Trophoblast cell (in vitro differentiated cells and primary cell): Measurements from ENCODE around the gene DARS2.

Source experiments
- DNase-seq, 2 donors: peaks; one replicate each; pipeline ENCODE4 v3.0.0-alpha.2; 2016
- H2AFZ ChIP-seq: 2 replicates; pipeline ENCODE4 v1.6.1; 2013; ENCODE audit warnings: low read length, moderate library complexity, mild to moderate bottlenecking; ENCODE audit not compliant: insufficient read depth, poor library complexity
- H2AK5ac ChIP-seq: 2 replicates; pipeline ENCODE4 v1.6.1; 2013; ENCODE audit warnings: mild to moderate bottlenecking, low read length
- H2BK120ac ChIP-seq: 2 replicates; pipeline ENCODE4 v1.6.1; 2013; ENCODE audit warnings: low read length, mild to moderate bottlenecking, moderate library complexity; ENCODE audit not compliant: insufficient read depth, poor library complexity
- H2BK12ac ChIP-seq: 2 replicates; pipeline ENCODE4 v1.6.1; 2013; ENCODE audit warnings: mild to moderate bottlenecking, low read length, moderate library complexity
- H2BK5ac ChIP-seq: 2 replicates; pipeline ENCODE4 v1.6.1; 2013; ENCODE audit warnings: low read length, low read depth, moderate library complexity, mild to moderate bottlenecking; ENCODE audit not compliant: poor library complexity
- H3K14ac ChIP-seq: 2 replicates; pipeline ENCODE4 v1.6.1; 2013; ENCODE audit warnings: mild to moderate bottlenecking, low read length
- H3K18ac ChIP-seq: 2 replicates; pipeline ENCODE4 v1.6.1; 2013; ENCODE audit warnings: mild to moderate bottlenecking, low read length
- H3K23ac ChIP-seq: 2 replicates; pipeline ENCODE4 v1.6.1; 2013; ENCODE audit warnings: low read length
- H3K27ac ChIP-seq: 2 replicates; pipeline ENCODE4 v1.5.1; 2013; ENCODE audit warnings: low read depth, mild to moderate bottlenecking, inconsistent platforms, low read length, moderate library complexity
- H3K27me3 ChIP-seq: 2 replicates; pipeline ENCODE4 v1.6.1; 2013; ENCODE audit warnings: inconsistent platforms, mild to moderate bottlenecking, low read length, moderate library complexity; ENCODE audit not compliant: insufficient read depth
- H3K36me3 ChIP-seq, 2 experiments: 1 replicate in 1 of 2; 2 replicates in 1 of 2; pipeline ENCODE4 v1.6.1; 2013; ENCODE audit warnings: low read length in 2 of 2, mild to moderate bottlenecking in 2 of 2, moderate library complexity in 1 of 2; ENCODE audit not compliant: insufficient read depth in 2 of 2, control insufficient read depth in 1 of 2
- H3K4ac ChIP-seq: 2 replicates; pipeline ENCODE4 v1.6.1; 2013; ENCODE audit warnings: low read depth, mild to moderate bottlenecking, low read length, moderate library complexity
- H3K4me1 ChIP-seq, 2 experiments: 1 replicate in 1 of 2; 2 replicates in 1 of 2; pipeline ENCODE4 v1.6.1; 2013; ENCODE audit warnings: low read length in 2 of 2, mild to moderate bottlenecking in 2 of 2, moderate library complexity in 1 of 2; ENCODE audit not compliant: insufficient read depth in 2 of 2, control insufficient read depth in 1 of 2
- H3K4me2 ChIP-seq: 2 replicates; pipeline ENCODE4 v1.6.1; 2013; ENCODE audit warnings: inconsistent platforms, mild to moderate bottlenecking, low read length, moderate library complexity
- H3K4me3 ChIP-seq: 2 replicates; pipeline ENCODE4 v1.5.1; 2013; ENCODE audit warnings: mild to moderate bottlenecking, low read depth, low read length, inconsistent platforms
- H3K79me1 ChIP-seq: one replicate; pipeline ENCODE4 v1.6.1; 2013; ENCODE audit warnings: low read length
- H3K79me2 ChIP-seq: 2 replicates; pipeline ENCODE4 v1.6.1; 2013; ENCODE audit warnings: low read length, mild to moderate bottlenecking; ENCODE audit not compliant: control insufficient read depth, insufficient read depth, poor library complexity
- H3K9ac ChIP-seq: 2 replicates; pipeline ENCODE4 v1.6.1; 2013; ENCODE audit warnings: mild to moderate bottlenecking, low read length
- H3K9me3 ChIP-seq: 2 replicates; pipeline ENCODE4 v1.6.1; 2013; ENCODE audit warnings: low read depth, mild to moderate bottlenecking, control low read depth, inconsistent platforms, low read length; ENCODE audit not compliant: insufficient read depth
- H4K12ac ChIP-seq: 2 replicates; pipeline ENCODE4 v1.6.1; 2013; ENCODE audit warnings: low read depth, mild to moderate bottlenecking, low read length, moderate library complexity
- H4K8ac ChIP-seq: 2 replicates; pipeline ENCODE4 v1.6.1; 2013; ENCODE audit warnings: low read depth, mild to moderate bottlenecking, low read length, moderate library complexity
- H4K91ac ChIP-seq: one replicate; pipeline ENCODE4 v1.6.1; 2013; ENCODE audit warnings: low read depth, mild to moderate bottlenecking, low read length, moderate library complexity
- WGBS: extraction: QIAGEN DNeasy Blood & Tissue Kit; methylation state at CpG from one replicate; pipeline ENCODE4 v1.1.7; 2013; ENCODE audit warnings: missing lambda C conversion rate; ENCODE audit not compliant: insufficient read length, insufficient coverage; ENCODE audit errors: extremely low coverage; 5-methylcytosine and 5-hydroxymethylcytosine counted together

DARS2 gene

DNA sequence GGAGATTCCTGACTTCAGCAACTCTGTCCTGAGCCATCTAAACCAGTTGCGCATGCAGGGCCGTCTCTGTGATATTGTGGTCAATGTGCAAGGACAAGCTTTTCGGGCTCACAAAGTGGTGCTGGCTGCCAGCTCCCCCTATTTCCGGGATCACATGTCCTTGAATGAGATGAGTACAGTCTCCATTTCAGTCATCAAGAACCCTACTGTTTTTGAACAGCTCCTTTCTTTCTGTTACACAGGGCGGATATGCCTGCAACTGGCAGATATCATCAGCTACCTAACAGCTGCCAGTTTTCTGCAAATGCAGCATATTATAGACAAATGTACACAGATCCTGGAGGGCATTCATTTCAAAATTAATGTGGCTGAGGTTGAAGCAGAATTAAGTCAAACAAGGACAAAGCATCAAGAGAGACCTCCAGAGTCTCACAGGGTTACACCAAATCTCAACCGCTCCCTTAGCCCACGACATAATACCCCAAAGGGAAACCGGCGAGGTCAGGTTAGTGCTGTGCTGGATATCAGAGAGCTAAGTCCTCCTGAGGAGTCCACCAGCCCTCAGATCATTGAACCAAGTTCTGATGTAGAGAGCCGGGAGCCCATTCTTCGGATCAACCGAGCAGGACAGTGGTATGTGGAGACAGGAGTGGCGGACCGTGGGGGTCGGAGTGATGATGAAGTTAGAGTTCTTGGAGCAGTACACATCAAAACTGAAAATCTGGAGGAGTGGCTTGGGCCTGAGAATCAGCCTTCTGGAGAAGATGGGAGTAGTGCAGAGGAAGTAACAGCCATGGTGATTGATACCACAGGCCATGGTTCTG, 46.0 kb downstream of the DARS2 start:
- no peak for DNase-seq
- peaks cover 12% of the 10 kb centered on the region for H3K79me2 ChIP-seq
- no CpG with 5 or more reads among the region's 15 CpGs for WGBS
- H3K4me1 ChIP-seq = no peaks in the 10 kb centered on the region
- H2AFZ ChIP-seq = no peak overlapping the region
- no peak overlapping the region for H3K23ac ChIP-seq
- no peak overlapping the region for H2AK5ac ChIP-seq
- H3K27me3 ChIP-seq = no peaks in the 10 kb centered on the region
- no peak overlapping the region for H3K18ac ChIP-seq
- no peak overlapping the region for H3K4me2 ChIP-seq
- no peak overlapping the region for H2BK12ac ChIP-seq
- H2BK5ac ChIP-seq = no peak overlapping the region
- H4K91ac ChIP-seq = no peak overlapping the region
- H3K4ac ChIP-seq = no peak overlapping the region
- peaks cover 12 to 15% of the 10 kb centered on the region in 2 experiments for H3K36me3 ChIP-seq
- no peak overlapping the region for H3K27ac ChIP-seq
- no peak overlapping the region for H2BK120ac ChIP-seq
- no peak overlapping the region for H4K12ac ChIP-seq
- H3K14ac ChIP-seq = no peak overlapping the region
- H3K4me3 ChIP-seq = no peak overlapping the region
- peaks cover 14% of the 10 kb centered on the region for H3K79me1 ChIP-seq
- H3K9me3 ChIP-seq = no peaks in the 10 kb centered on the region
- no peak overlapping the region for H3K9ac ChIP-seq
- no peak overlapping the region for H4K8ac ChIP-seq

- Histone ChIP-seq H3K14ac (no peak overlapping the region), H3K4ac (no peak overlapping the region), H3K79me2 (peaks cover 12% of the 10 kb centered on the region), H4K8ac (no peak overlapping the region), H3K27me3 (no peaks in the 10 kb centered on the region), H3K4me1 (no peaks in the 10 kb centered on the region), H3K23ac (no peak overlapping the region), H3K4me2 (no peak overlapping the region), H2AFZ (no peak overlapping the region), H3K9me3 (no peaks in the 10 kb centered on the region), H4K91ac (no peak overlapping the region), H2BK5ac (no peak overlapping the region), H4K12ac (no peak overlapping the region), H3K18ac (no peak overlapping the region), H2BK120ac (no peak overlapping the region), H3K36me3 (peaks cover 11 to 12% of the 10 kb centered on the region in 2 experiments), H2AK5ac (no peak overlapping the region), H3K4me3 (no peak overlapping the region), H3K79me1 (peaks cover 14% of the 10 kb centered on the region), H2BK12ac (no peak overlapping the region), H3K9ac (no peak overlapping the region), H3K27ac (no peak overlapping the region)
- no peak for DNase-seq
- WGBS = no CpG with 5 or more reads among the region's 5 CpGs
Measured at GRCh38 chr1:173871091-173871490, 46.6 kb downstream of the DARS2 start.

DNA sequence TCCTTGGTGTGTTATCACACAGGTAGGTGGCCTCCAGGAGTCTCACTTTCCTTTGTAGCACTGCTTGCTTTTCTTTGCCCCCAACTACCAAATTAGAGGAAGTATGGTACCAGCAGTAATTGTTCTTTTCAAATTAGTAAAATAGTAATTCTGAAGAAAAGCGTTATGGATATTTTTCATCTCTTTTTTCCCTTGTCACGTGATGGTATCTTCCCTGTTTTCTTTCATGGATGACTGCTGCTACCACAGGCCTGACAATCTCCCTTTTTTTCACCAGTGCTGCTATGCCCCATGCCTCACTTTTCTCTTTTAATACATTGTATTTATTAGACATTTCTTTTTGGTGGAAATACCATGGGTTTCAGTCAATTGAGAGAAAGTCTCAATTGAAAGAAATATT, 47.0 kb downstream of the DARS2 start:
- no peak overlapping the region for H3K9ac ChIP-seq
- WGBS = no CpG with 5 or more reads among the region's 2 CpGs

GRCh38 chr1:173876732-173877131, 52.3 kb downstream of the DARS2 start:
- 100% methylated on average over 2 of the region's 5 CpGs for WGBS

More for the DNA sequence above, 47.0 kb downstream of the DARS2 start:
- Histone ChIP-seq H2AK5ac (no peak overlapping the region), H4K91ac (no peak overlapping the region), H3K23ac (no peak overlapping the region), H2AFZ (no peak overlapping the region), H3K18ac (no peak overlapping the region), H3K79me1 (peaks cover 14% of the 10 kb centered on the region), H4K8ac (no peak overlapping the region), H3K14ac (no peak overlapping the region), H3K27ac (no peak overlapping the region), H2BK12ac (no peak overlapping the region), H3K4me1 (no peaks in the 10 kb centered on the region), H3K4me2 (no peak overlapping the region), H3K4me3 (no peak overlapping the region), H3K36me3 (peaks cover 9 to 12% of the 10 kb centered on the region in 2 experiments), H3K9me3 (no peaks in the 10 kb centered on the region), H2BK5ac (no peak overlapping the region), H4K12ac (no peak overlapping the region), H3K27me3 (no peaks in the 10 kb centered on the region), H3K4ac (no peak overlapping the region), H3K79me2 (peaks cover 12% of the 10 kb centered on the region), H2BK120ac (no peak overlapping the region)
- DNase-seq = no peak

More at GRCh38 chr1:173876732-173877131, 52.3 kb downstream of the DARS2 start:
- peaks cover 3 to 7% of the 10 kb centered on the region in 2 experiments for H3K36me3 ChIP-seq
- no peak overlapping the region for H3K4me2 ChIP-seq
- no peak overlapping the region for H4K12ac ChIP-seq
- no peaks in the 10 kb centered on the region for H3K9me3 ChIP-seq
- no peak overlapping the region for H3K18ac ChIP-seq
- no peaks in the 10 kb centered on the region for H3K27me3 ChIP-seq
- no peak for DNase-seq
- H2BK12ac ChIP-seq = no peak overlapping the region
- H3K79me1 ChIP-seq = no peaks in the 10 kb centered on the region
- H3K4ac ChIP-seq = no peak overlapping the region
- H3K14ac ChIP-seq = no peak overlapping the region
- no peak overlapping the region for H2AFZ ChIP-seq
- no peaks in the 10 kb centered on the region for H3K79me2 ChIP-seq
- H2BK120ac ChIP-seq = no peak overlapping the region
- no peak overlapping the region for H4K91ac ChIP-seq
- no peak overlapping the region for H3K27ac ChIP-seq
- no peak overlapping the region for H2AK5ac ChIP-seq
- no peaks in the 10 kb centered on the region for H3K4me1 ChIP-seq
- H3K9ac ChIP-seq = no peak overlapping the region
- H3K23ac ChIP-seq = no peak overlapping the region
- H2BK5ac ChIP-seq = no peak overlapping the region
- no peak overlapping the region for H4K8ac ChIP-seq
- H3K4me3 ChIP-seq = no peak overlapping the region
